ENCODE data around the gene ZC3H6. TPM values are rescaled to one million over a fixed set of nuclear protein-coding genes. Genes with fewer than 3 reads are reported as not detected.

ZC3H6 gene
- total and polyA plus RNA-seq, 4 donors, result 1.1 to 15.5 (median 6.6) TPM

DNA sequence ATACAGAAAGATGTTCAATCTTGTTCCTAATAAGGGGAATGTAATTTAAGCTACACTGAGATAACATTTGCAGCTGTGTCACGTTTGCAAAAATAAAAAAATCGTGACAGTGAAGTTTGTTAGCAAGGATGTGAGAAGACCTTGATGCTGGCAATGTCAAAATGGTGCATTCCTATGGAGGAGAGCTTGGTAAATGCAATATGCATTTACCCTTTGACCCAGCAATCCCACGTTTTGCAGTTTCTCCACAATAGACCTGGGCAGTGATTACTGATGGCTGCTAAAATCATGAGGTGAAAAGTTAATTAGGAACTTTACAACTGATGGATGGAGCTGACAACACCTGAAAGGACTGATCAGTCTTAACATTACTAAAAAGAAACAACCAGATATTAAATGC lies 43.1 kb downstream of the ZC3H6 start:
- Histone ChIP-seq H3K27me3 (ENCODE audit: control insufficient read depth in 3 of 3, insufficient read depth in 3 of 3, low read length in 2 of 3) (no peaks in the 10 kb centered on the region), H3K4me3 (no peak overlapping the region), H3K9ac (ENCODE audit: insufficient read depth in 1 of 2, low read length in 2 of 2) (no peak overlapping the region), H3K9me3 (ENCODE audit: control insufficient read depth in 4 of 4, insufficient read depth in 3 of 4, low read length in 3 of 4) (no peaks in the 10 kb centered on the region), H3K27ac (ENCODE audit: low read depth in 1 of 2, low read length in 1 of 2) (no peak overlapping the region), H3K4me1 (ENCODE audit: control insufficient read depth in 5 of 5, insufficient read depth in 5 of 5, low read length in 5 of 5) (no peaks in the 10 kb centered on the region), H3K36me3 (ENCODE audit: control insufficient read depth in 4 of 4, insufficient read depth in 4 of 4, low read length in 4 of 4) (peaks cover 0 to 9% (median 3%) of the 10 kb centered on the region in 4 donors)
- WGBS, 2 donors, result 78 to 85% methylated on average over 3 of the region's 3 CpGs
- DNase-seq (no peak), ATAC-seq (ENCODE audit: insufficient read depth, low FRiP score) (no peak)
- no peak for TF ChIP-seq CTCF (IDR thresholded peaks at IDR 0.05; ENCODE audit: control extremely low read depth, extremely low read depth)

DNA sequence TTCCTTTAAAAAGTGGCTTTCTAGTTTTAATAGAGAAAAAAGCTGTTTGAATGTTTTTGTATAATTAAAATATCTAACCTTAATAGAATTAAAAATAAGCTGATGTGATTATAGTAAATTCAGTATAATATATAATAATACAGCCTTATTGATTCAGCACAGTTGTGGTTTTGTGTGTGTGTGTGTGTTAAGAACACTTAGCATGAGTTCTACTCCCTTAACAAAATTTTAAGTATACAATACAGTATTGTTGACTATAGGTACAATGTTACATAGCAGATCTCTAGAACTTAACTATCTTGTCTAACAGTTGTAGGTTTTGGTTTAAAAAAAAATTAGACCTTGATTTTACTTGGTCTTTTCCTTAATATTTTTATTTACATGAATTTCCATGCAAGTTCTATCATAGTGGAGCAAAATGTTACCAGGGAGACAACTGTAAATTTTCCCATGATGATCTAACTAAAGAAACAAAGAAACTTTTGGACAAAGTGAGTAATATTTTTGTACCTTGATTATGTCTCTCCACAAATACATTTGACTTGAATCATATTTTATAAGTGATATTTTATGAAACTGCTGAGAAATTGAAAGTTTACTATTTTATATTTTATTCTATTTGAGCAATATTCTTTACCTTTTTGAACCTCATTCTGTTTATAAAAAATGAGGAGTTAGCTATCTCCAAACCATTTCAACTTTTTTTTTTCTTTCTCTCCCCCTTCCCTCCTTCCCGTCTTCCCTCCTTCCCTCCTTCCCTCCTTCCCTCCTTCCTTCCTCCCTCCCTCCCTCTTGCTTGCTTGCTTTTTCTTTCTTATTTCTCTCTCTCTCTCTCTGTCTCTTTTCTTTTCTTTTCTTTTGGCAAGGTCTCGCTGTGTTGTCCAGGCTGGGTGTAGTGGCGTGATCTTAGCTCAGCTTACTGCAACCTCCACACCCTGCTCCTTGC lies 46.3 kb downstream of the ZC3H6 start:
- ATAC-seq (ENCODE audit: insufficient read depth, low FRiP score) (no peak), DNase-seq (no peak)
- Histone ChIP-seq H3K27ac (ENCODE audit: low read depth in 1 of 2, low read length in 1 of 2) (no peak overlapping the region), H3K27me3 (ENCODE audit: control insufficient read depth in 3 of 3, insufficient read depth in 3 of 3, low read length in 2 of 3) (no peaks in the 10 kb centered on the region), H3K9ac (ENCODE audit: insufficient read depth in 1 of 2, low read length in 2 of 2) (no peak overlapping the region), H3K4me1 (ENCODE audit: control insufficient read depth in 5 of 5, insufficient read depth in 5 of 5, low read length in 5 of 5) (no peaks in the 10 kb centered on the region), H3K4me3 (no peak overlapping the region), H3K9me3 (ENCODE audit: control insufficient read depth in 4 of 4, insufficient read depth in 3 of 4, low read length in 3 of 4) (no peaks in the 10 kb centered on the region), H3K36me3 (ENCODE audit: control insufficient read depth in 4 of 4, insufficient read depth in 4 of 4, low read length in 4 of 4) (peaks cover 5 to 22% (median 9%) of the 10 kb centered on the region in 4 donors)
- WGBS, 2 donors, result 92 to 94% methylated on average over 3 of the region's 3 CpGs
- TF ChIP-seq CTCF (IDR thresholded peaks at IDR 0.05; ENCODE audit: control extremely low read depth, extremely low read depth), result no peak

GRCh38 chr2:112322919-112323318 lies 47.5 kb downstream of the ZC3H6 start:
- peaks cover 9 to 28% (median 12%) of the 10 kb centered on the region in 4 donors for H3K36me3 ChIP-seq (ENCODE audit: control insufficient read depth in 4 of 4, insufficient read depth in 4 of 4, low read length in 4 of 4)
- no peak overlapping the region for H3K4me3 ChIP-seq
- H3K9me3 ChIP-seq (ENCODE audit: control insufficient read depth in 4 of 4, insufficient read depth in 3 of 4, low read length in 3 of 4), result peaks cover 0 to under 1% (median 0%) of the 10 kb centered on the region in 4 donors
- H3K27me3 ChIP-seq (ENCODE audit: control insufficient read depth in 3 of 3, insufficient read depth in 3 of 3, low read length in 2 of 3), result no peaks in the 10 kb centered on the region
- no peaks in the 10 kb centered on the region for H3K4me1 ChIP-seq (ENCODE audit: control insufficient read depth in 5 of 5, insufficient read depth in 5 of 5, low read length in 5 of 5)
- no peak overlapping the region for H3K9ac ChIP-seq (ENCODE audit: insufficient read depth in 1 of 2, low read length in 2 of 2)
- ATAC-seq (ENCODE audit: insufficient read depth, low FRiP score), result no peak
- TF ChIP-seq CTCF (IDR thresholded peaks at IDR 0.05; ENCODE audit: control extremely low read depth, extremely low read depth), result no peak
- H3K27ac ChIP-seq (ENCODE audit: low read depth in 1 of 2, low read length in 1 of 2), result no peak overlapping the region
- 97 to 99% methylated on average over 3 of the region's 3 CpGs for WGBS, 2 donors
- no peak for DNase-seq

Measured in lung (tissue), 12 donors.